Thoracic aorta (tissue), 2 donors: ENCODE results near the gene ADAMTS12. TPM values are rescaled to one million over a fixed set of nuclear protein-coding genes. Genes with fewer than 3 reads are reported as not detected.

Experiments
- ATAC-seq: fragments of 150-250 bp; one replicate; pipeline ENCODE4 v1.8.0; 2017; ENCODE audit warnings: low read depth; ENCODE audit not compliant: insufficient number of reproducible peaks, low FRiP score
- DNase-seq: peaks from one replicate; pipeline ENCODE4 v3.0.0-alpha.2; 2020; ENCODE audit warnings: low spot score
- H3K27ac ChIP-seq, 2 donors: fragments of 200-600 bp; sonication (generic); 1 replicate in 1 of 2; 2 replicates in 1 of 2; pipeline ENCODE4 v1.5.1; 2016; ENCODE audit warnings: mild to moderate bottlenecking in 2 of 2, moderate library complexity in 2 of 2
- H3K27me3 ChIP-seq: fragments of 200-600 bp; sonication (generic); replicated peaks from 2 replicates; pipeline ENCODE4 v1.6.0; 2016; ENCODE audit warnings: mild to moderate bottlenecking; ENCODE audit not compliant: insufficient read depth
- H3K36me3 ChIP-seq: fragments of 200-600 bp; sonication (generic); one replicate; pipeline ENCODE4 v1.5.1; 2016
- H3K4me1 ChIP-seq, 2 donors: fragments of 200-600 bp; sonication (generic); 1 replicate in 1 of 2; 2 replicates in 1 of 2; pipeline versions ENCODE4 v1.5.1 to v1.6.0; 2016; ENCODE audit warnings: low read depth in 2 of 2, mild to moderate bottlenecking in 1 of 2; ENCODE audit not compliant: control insufficient read depth in 1 of 2
- H3K4me3 ChIP-seq: fragments of 200-600 bp; sonication (generic); 2 replicates; pipeline ENCODE4 v1.5.1; 2016; ENCODE audit warnings: mild to moderate bottlenecking
- H3K9me3 ChIP-seq: fragments of 200-600 bp; sonication (generic); 2 replicates; pipeline ENCODE4 v1.5.1; 2016
- total RNA-seq, 2 donors: library from RNA; depleted of rRNA; stranded (reverse); fragments of >200 nt; gene quantifications; one replicate each; pipeline versions ENCODE4 v1.1.0 to v1.2.3, GENCODE V29; 2016
- TF ChIP-seq, protein P1 (sequence below): fragments of 200-600 bp; sonication (generic); IDR thresholded peaks from one replicate; pipeline ENCODE4 v1.5.1; 2019; ENCODE audit warnings: antibody characterized with exemption

The ADAMTS12 gene
- total RNA-seq, 2 donors from 2014 or later, result 7.3 to 8.0 TPM

DNA sequence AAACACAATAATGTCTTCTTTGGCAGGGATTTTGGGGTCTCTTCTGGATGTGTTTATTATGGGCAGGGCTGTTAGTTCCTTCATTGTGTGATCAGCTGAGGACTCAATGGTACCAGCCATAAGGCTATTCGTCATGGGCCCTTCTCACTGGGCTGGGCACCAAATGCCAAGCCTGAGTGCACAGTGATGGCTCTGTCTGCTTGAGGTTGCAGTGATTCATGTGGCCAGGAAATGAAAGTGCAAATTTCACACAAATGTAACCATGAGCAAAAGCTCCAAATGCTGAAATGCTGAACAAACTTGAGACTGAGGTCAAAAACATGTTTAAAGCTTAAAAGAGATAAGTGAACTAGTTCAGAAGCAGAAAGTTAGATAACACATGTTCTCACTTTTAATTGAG is 260.0 kb downstream of the ADAMTS12 start:
- ATAC-seq, result no peak
- TF ChIP-seq, protein P1, sequence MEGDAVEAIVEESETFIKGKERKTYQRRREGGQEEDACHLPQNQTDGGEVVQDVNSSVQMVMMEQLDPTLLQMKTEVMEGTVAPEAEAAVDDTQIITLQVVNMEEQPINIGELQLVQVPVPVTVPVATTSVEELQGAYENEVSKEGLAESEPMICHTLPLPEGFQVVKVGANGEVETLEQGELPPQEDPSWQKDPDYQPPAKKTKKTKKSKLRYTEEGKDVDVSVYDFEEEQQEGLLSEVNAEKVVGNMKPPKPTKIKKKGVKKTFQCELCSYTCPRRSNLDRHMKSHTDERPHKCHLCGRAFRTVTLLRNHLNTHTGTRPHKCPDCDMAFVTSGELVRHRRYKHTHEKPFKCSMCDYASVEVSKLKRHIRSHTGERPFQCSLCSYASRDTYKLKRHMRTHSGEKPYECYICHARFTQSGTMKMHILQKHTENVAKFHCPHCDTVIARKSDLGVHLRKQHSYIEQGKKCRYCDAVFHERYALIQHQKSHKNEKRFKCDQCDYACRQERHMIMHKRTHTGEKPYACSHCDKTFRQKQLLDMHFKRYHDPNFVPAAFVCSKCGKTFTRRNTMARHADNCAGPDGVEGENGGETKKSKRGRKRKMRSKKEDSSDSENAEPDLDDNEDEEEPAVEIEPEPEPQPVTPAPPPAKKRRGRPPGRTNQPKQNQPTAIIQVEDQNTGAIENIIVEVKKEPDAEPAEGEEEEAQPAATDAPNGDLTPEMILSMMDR, result no peak
- Histone ChIP-seq H3K4me1 (no peaks in the 10 kb centered on the region), H3K27ac (no peak overlapping the region), H3K9me3 (no peaks in the 10 kb centered on the region), H3K27me3 (no peaks in the 10 kb centered on the region), H3K4me3 (no peak overlapping the region), H3K36me3 (no peaks in the 10 kb centered on the region)
- no peak for DNase-seq

DNA sequence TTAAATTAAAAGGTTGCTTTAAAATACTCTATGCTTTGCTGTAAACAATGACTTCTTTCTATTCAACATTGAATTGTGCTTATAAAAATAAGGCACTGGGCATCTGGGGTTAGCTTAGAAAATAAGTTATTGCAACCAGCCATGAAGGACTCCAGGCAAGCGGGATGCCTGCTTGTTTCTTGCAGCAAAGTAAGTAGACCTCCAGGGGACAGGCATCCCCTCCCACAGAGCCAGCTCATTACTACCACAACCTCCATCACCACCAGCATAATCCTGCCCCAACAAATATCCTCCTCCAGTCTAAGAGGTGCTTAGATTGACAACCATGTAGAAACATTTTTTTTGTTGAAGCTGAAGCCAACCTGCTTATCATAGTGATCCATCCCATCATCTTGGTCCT is 260.7 kb downstream of the ADAMTS12 start:
- H3K36me3 ChIP-seq, result no peaks in the 10 kb centered on the region
- no peak overlapping the region for H3K27ac ChIP-seq
- ATAC-seq (no peak), DNase-seq (no peak)
- no peaks in the 10 kb centered on the region for H3K27me3 ChIP-seq
- no peak overlapping the region for H3K4me3 ChIP-seq
- H3K4me1 ChIP-seq, result no peaks in the 10 kb centered on the region
- no peaks in the 10 kb centered on the region for H3K9me3 ChIP-seq
- TF ChIP-seq, protein P1, result no peak

DNA sequence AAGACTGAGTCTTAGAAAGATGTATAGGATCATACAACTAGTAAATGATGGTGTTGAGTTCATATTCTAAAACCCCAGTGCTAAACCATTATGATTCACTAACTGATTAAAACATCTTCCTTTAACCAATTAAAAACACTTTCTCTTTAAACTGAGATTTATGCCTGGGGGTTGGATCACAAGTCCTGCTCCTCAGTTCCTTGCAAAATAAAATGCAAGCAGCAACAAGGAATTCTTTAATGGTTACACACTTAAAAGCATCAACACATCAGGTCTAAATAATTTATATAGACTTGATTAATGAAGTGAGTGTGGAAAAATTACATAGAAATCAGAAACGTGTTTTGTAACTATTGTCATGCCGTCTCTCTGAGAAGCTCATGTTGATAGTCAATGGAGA is 261.8 kb downstream of the ADAMTS12 start:
- Histone ChIP-seq H3K4me3 (no peak overlapping the region), H3K27me3 (no peaks in the 10 kb centered on the region), H3K9me3 (no peaks in the 10 kb centered on the region), H3K36me3 (no peaks in the 10 kb centered on the region), H3K27ac (no peak overlapping the region), H3K4me1 (no peaks in the 10 kb centered on the region)
- ATAC-seq, result no peak
- no peak for DNase-seq
- TF ChIP-seq, protein P1, result no peak

- no peaks in the 10 kb centered on the region for H3K4me1 ChIP-seq
- TF ChIP-seq, protein P1, result no peak
- ATAC-seq (no peak), DNase-seq (no peak)
- no peaks in the 10 kb centered on the region for H3K27me3 ChIP-seq
- H3K4me3 ChIP-seq, result no peak overlapping the region
- no peak overlapping the region for H3K27ac ChIP-seq
- H3K36me3 ChIP-seq, result no peaks in the 10 kb centered on the region
- no peaks in the 10 kb centered on the region for H3K9me3 ChIP-seq
Observed at GRCh38 chr5:33628796-33629195, 263.0 kb downstream of the ADAMTS12 start.

GRCh38 chr5:33621514-33621913 is 270.3 kb downstream of the ADAMTS12 start:
- Histone ChIP-seq H3K4me3 (no peak overlapping the region), H3K27me3 (no peaks in the 10 kb centered on the region), H3K36me3 (no peaks in the 10 kb centered on the region), H3K9me3 (no peaks in the 10 kb centered on the region), H3K4me1 (no peaks in the 10 kb centered on the region), H3K27ac (no peak overlapping the region)
- TF ChIP-seq, protein P1, result no peak
- DNase-seq (no peak), ATAC-seq (no peak)
